ENCODE data around the gene ASB8. TPM values are rescaled to one million over a fixed set of nuclear protein-coding genes. Genes with fewer than 3 reads are reported as not detected.

The ASB8 gene
- total and polyA plus RNA-seq, 2 donors (not counting 1 experiment from before 2014, with no cell fraction given), result 23.8 to 35.0 TPM

DNA sequence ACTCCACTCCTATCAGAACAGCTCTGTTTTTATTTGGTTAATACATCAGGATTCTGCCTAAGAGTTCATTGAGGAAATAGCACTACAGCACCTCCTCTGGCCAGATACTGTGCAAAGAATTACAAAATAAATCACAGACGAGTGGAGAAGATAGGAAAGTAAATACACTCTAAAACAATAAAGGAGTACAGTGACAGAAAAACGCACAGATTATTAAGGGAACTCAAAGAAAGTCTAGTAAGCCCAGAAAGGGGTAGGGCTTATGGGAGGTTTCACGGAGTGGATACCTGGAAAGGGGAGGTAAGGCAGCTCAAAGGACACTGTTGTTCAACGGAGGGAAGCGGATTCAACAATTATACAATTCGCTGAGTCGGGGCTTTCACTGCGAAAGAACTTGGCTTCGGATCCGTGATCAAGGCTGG, 40.2 kb upstream of the ASB8 start:
- Histone ChIP-seq H3K79me2 (ENCODE audit: control insufficient read depth, insufficient read depth, low read length) (no peaks in the 10 kb centered on the region), H3K27me3 (ENCODE audit: control insufficient read depth, insufficient read depth, low read length) (no peaks in the 10 kb centered on the region), H3K9ac (ENCODE audit: insufficient read depth, low read length) (no peak overlapping the region), H2AFZ (ENCODE audit: low read length) (peak overlapping the region; percentile 95), H3K9me3 (ENCODE audit: control insufficient read depth, insufficient read depth, low read depth, low read length) (no peaks in the 10 kb centered on the region), H3K4me1 (ENCODE audit: control insufficient read depth, extremely low read depth, insufficient read depth, low read length) (peaks cover 2% of the 10 kb centered on the region), H3K4me3 (replicated peaks in 1 of 4; ENCODE audit: control extremely low read depth in 1 of 4, insufficient read depth in 1 of 4, low read depth in 3 of 4, low read length in 4 of 4) (peak overlapping the region; percentile 65 to 84 (median 78)), H4K20me1 (ENCODE audit: control insufficient read depth, extremely low read depth, insufficient read depth, low read length) (no peaks in the 10 kb centered on the region), H3K36me3 (ENCODE audit: control insufficient read depth, insufficient read depth, low read length) (no peaks in the 10 kb centered on the region), H3K4me2 (ENCODE audit: extremely low read depth, insufficient read depth, low read length) (peak overlapping the region; percentile 75), H3K27ac (ENCODE audit: insufficient read depth, low read length) (peak overlapping the region; percentile 85)
- peak in 1 of 2 donors; percentile 54 for DNase-seq (ENCODE audit: low read depth in 2 of 2)
- TF ChIP-seq EZH2 (IDR thresholded peaks at IDR 0.05; ENCODE audit: low read length, missing control alignments) (no peak), CTCF (conservative IDR thresholded peaks at IDR 0.05 in 1 of 2, IDR thresholded peaks at IDR 0.05 in 1 of 2; ENCODE audit: low read depth in 1 of 2, low read length in 2 of 2) (peak; percentile 43 to 59)

GRCh38 chr12:48194799-48195201, 37.5 kb upstream of the ASB8 start:
- Histone ChIP-seq H3K79me2 (ENCODE audit: control insufficient read depth, insufficient read depth, low read length) (no peaks in the 10 kb centered on the region), H3K27me3 (ENCODE audit: control insufficient read depth, insufficient read depth, low read length) (peaks cover 3% of the 10 kb centered on the region), H3K9ac (ENCODE audit: insufficient read depth, low read length) (no peak overlapping the region), H2AFZ (ENCODE audit: low read length) (no peak overlapping the region), H3K36me3 (ENCODE audit: control insufficient read depth, insufficient read depth, low read length) (no peaks in the 10 kb centered on the region), H3K9me3 (ENCODE audit: control insufficient read depth, insufficient read depth, low read depth, low read length) (no peaks in the 10 kb centered on the region), H3K4me1 (ENCODE audit: control insufficient read depth, extremely low read depth, insufficient read depth, low read length) (peaks cover 2% of the 10 kb centered on the region), H3K4me2 (ENCODE audit: extremely low read depth, insufficient read depth, low read length) (no peak overlapping the region), H3K4me3 (replicated peaks in 1 of 4; ENCODE audit: control extremely low read depth in 1 of 4, insufficient read depth in 1 of 4, low read depth in 3 of 4, low read length in 4 of 4) (no peak overlapping the region), H3K27ac (ENCODE audit: insufficient read depth, low read length) (no peak overlapping the region), H4K20me1 (ENCODE audit: control insufficient read depth, extremely low read depth, insufficient read depth, low read length) (no peaks in the 10 kb centered on the region)
- peak in 1 of 2 donors; percentile 43 for DNase-seq (ENCODE audit: low read depth in 2 of 2)
- TF ChIP-seq EZH2 (IDR thresholded peaks at IDR 0.05; ENCODE audit: low read length, missing control alignments) (no peak), CTCF (conservative IDR thresholded peaks at IDR 0.05 in 1 of 2, IDR thresholded peaks at IDR 0.05 in 1 of 2; ENCODE audit: low read depth in 1 of 2, low read length in 2 of 2) (no peak)

DNA sequence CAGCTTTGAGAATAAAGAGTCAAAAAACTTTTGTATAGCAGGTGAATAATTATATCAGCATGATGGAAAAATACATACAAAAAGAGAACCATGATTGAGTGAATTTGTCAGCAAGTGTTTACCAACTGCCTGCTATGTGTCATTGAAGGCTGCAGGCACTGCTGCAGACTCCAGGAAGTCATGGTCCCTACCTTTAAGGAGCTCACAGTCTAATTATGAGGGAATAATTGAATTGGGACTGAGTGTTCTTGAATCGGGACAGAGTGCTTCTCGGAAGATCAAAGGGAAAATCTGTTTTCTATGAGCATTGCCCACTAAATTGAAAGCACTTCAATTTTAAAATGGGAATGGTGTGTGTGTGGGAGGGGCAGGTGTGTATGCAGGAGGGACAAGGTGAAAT, 36.3 kb upstream of the ASB8 start:
- Histone ChIP-seq H3K9ac (ENCODE audit: insufficient read depth, low read length) (no peak overlapping the region), H2AFZ (ENCODE audit: low read length) (no peak overlapping the region), H3K4me1 (ENCODE audit: control insufficient read depth, extremely low read depth, insufficient read depth, low read length) (peaks cover 2% of the 10 kb centered on the region), H4K20me1 (ENCODE audit: control insufficient read depth, extremely low read depth, insufficient read depth, low read length) (no peaks in the 10 kb centered on the region), H3K4me3 (replicated peaks in 1 of 4; ENCODE audit: control extremely low read depth in 1 of 4, insufficient read depth in 1 of 4, low read depth in 3 of 4, low read length in 4 of 4) (no peak overlapping the region), H3K27me3 (ENCODE audit: control insufficient read depth, insufficient read depth, low read length) (peaks cover 3% of the 10 kb centered on the region), H3K79me2 (ENCODE audit: control insufficient read depth, insufficient read depth, low read length) (no peaks in the 10 kb centered on the region), H3K9me3 (ENCODE audit: control insufficient read depth, insufficient read depth, low read depth, low read length) (no peaks in the 10 kb centered on the region), H3K36me3 (ENCODE audit: control insufficient read depth, insufficient read depth, low read length) (no peaks in the 10 kb centered on the region), H3K4me2 (ENCODE audit: extremely low read depth, insufficient read depth, low read length) (no peak overlapping the region), H3K27ac (ENCODE audit: insufficient read depth, low read length) (no peak overlapping the region)
- TF ChIP-seq CTCF (conservative IDR thresholded peaks at IDR 0.05 in 1 of 2, IDR thresholded peaks at IDR 0.05 in 1 of 2; ENCODE audit: low read depth in 1 of 2, low read length in 2 of 2) (no peak), EZH2 (IDR thresholded peaks at IDR 0.05; ENCODE audit: low read length, missing control alignments) (no peak)
- no peak for DNase-seq (ENCODE audit: low read depth in 2 of 2)

Data from fibroblast of lung (primary cell).